DND-41 (cell line): ENCODE data around the gene LILRA5.

ENCODE experiments used
- ATAC-seq: fragments of 200-7000 bp; cut with Tn5 transposase; 3 replicates; pipeline ENCODE4 v1.9.1; 2021; ENCODE audit warnings: low read depth; ENCODE audit not compliant: insufficient read depth
- DNase-seq: peaks from one replicate; pipeline ENCODE4 v3.0.0-alpha.2; 2020
- H2AFZ ChIP-seq: 2 replicates; pipeline ENCODE4 v1.6.0; 2012; ENCODE audit warnings: low read depth, low read length
- H3K27ac ChIP-seq: 2 replicates; pipeline ENCODE4 v1.5.1; 2012; ENCODE audit warnings: low read length, inconsistent platforms
- H3K27me3 ChIP-seq: fragments of 200-600 bp; sonication (generic); 2 replicates; pipeline ENCODE4 v1.6.0; 2012; ENCODE audit warnings: low read length, mild to moderate bottlenecking, inconsistent platforms; ENCODE audit not compliant: insufficient read depth, poor library complexity
- H3K36me3 ChIP-seq: 2 replicates; pipeline ENCODE4 v1.5.1; 2012; ENCODE audit warnings: low read length, inconsistent platforms; ENCODE audit not compliant: insufficient read depth
- H3K4me1 ChIP-seq: 2 replicates; pipeline ENCODE4 v1.5.1; 2012; ENCODE audit warnings: mild to moderate bottlenecking, low read length; ENCODE audit not compliant: insufficient read depth
- H3K4me2 ChIP-seq: 2 replicates; pipeline ENCODE4 v1.6.0; 2012; ENCODE audit warnings: mild to moderate bottlenecking, moderate library complexity, low read length, inconsistent platforms; ENCODE audit not compliant: insufficient read depth
- H3K4me3 ChIP-seq, 2 experiments: fragments of 200-600 bp in 1 of 2; shearing (Covaris generic) in 1 of 2; 2 replicates each; pipeline ENCODE4 v1.5.1; 2012 to 2016; ENCODE audit warnings: inconsistent platforms in 2 of 2, low read length in 2 of 2, mild to moderate bottlenecking in 2 of 2, low read depth in 1 of 2, moderate library complexity in 1 of 2
- H3K79me2 ChIP-seq: 2 replicates; pipeline ENCODE4 v1.6.0; 2012; ENCODE audit warnings: low read length, inconsistent platforms; ENCODE audit not compliant: insufficient read depth
- H3K9ac ChIP-seq: 2 replicates; pipeline ENCODE4 v1.6.0; 2012; ENCODE audit warnings: low read depth, mild to moderate bottlenecking, inconsistent platforms, low read length, moderate library complexity
- H3K9me3 ChIP-seq: 2 replicates; pipeline ENCODE4 v1.5.1; 2012; ENCODE audit warnings: low read length, moderate library complexity, mild to moderate bottlenecking, inconsistent platforms; ENCODE audit not compliant: insufficient read depth, severe bottlenecking
- H4K20me1 ChIP-seq: 2 replicates; pipeline ENCODE4 v1.6.0; 2012; ENCODE audit warnings: low read length; ENCODE audit not compliant: insufficient read depth
- CTCF ChIP-seq: IDR thresholded peaks from 2 replicates; pipeline ENCODE4 v1.5.1; 2012; ENCODE audit warnings: borderline replicate concordance, low read length, moderate library complexity, mild to moderate bottlenecking; ENCODE audit not compliant: poor library complexity, severe bottlenecking; ENCODE audit errors: extremely low read depth
- EZH2 ChIP-seq: IDR thresholded peaks from 3 replicates; pipeline ENCODE4 v1.6.1; 2012; ENCODE audit warnings: borderline replicate concordance, low read depth, mild to moderate bottlenecking, moderate library complexity, low read length, inconsistent platforms; ENCODE audit not compliant: severe bottlenecking

The LILRA5 gene

GRCh38 chr19:54333586-54334298, 20.8 kb upstream of the LILRA5 start:
- Histone ChIP-seq H3K4me3 (no peak overlapping the region), H2AFZ (no peak overlapping the region), H3K9me3 (no peaks in the 10 kb centered on the region), H3K9ac (no peak overlapping the region), H3K4me1 (no peaks in the 10 kb centered on the region), H3K27me3 (peaks cover 7% of the 10 kb centered on the region), H3K79me2 (no peaks in the 10 kb centered on the region), H3K36me3 (no peaks in the 10 kb centered on the region), H4K20me1 (no peaks in the 10 kb centered on the region), H3K27ac (no peak overlapping the region), H3K4me2 (no peak overlapping the region)
- no peak for ATAC-seq
- no peak for TF ChIP-seq CTCF
- no peak for TF ChIP-seq EZH2
- DNase-seq: no peak

- H3K36me3 ChIP-seq: no peaks in the 10 kb centered on the region
- peaks cover 7% of the 10 kb centered on the region for H3K27me3 ChIP-seq
- H3K4me3 ChIP-seq: no peak overlapping the region
- H3K27ac ChIP-seq: no peak overlapping the region
- H3K4me1 ChIP-seq: no peaks in the 10 kb centered on the region
- H4K20me1 ChIP-seq: no peaks in the 10 kb centered on the region
- H3K9ac ChIP-seq: no peak overlapping the region
- H2AFZ ChIP-seq: no peak overlapping the region
- no peak for TF ChIP-seq EZH2
- TF ChIP-seq CTCF: no peak
- ATAC-seq (no peak), DNase-seq (no peak)
- H3K79me2 ChIP-seq: no peaks in the 10 kb centered on the region
- H3K9me3 ChIP-seq: no peaks in the 10 kb centered on the region
- H3K4me2 ChIP-seq: no peak overlapping the region
These were observed 19.2 kb upstream of the LILRA5 start for GRCh38 chr19:54332149-54332548.

- Histone ChIP-seq H3K4me3 (no peak overlapping the region), H3K79me2 (no peaks in the 10 kb centered on the region), H3K9ac (no peak overlapping the region), H2AFZ (no peak overlapping the region), H3K27me3 (peaks cover 7% of the 10 kb centered on the region), H3K27ac (no peak overlapping the region), H4K20me1 (no peaks in the 10 kb centered on the region), H3K4me1 (no peaks in the 10 kb centered on the region), H3K4me2 (no peak overlapping the region), H3K9me3 (no peaks in the 10 kb centered on the region), H3K36me3 (no peaks in the 10 kb centered on the region)
- DNase-seq (no peak), ATAC-seq (no peak)
- TF ChIP-seq EZH2: no peak
- TF ChIP-seq CTCF: no peak
These were observed 18.7 kb upstream of the LILRA5 start for GRCh38 chr19:54331626-54332025.
